ENCODE data around the gene EPN3. TPM values are rescaled to one million over a fixed set of nuclear protein-coding genes. Genes with fewer than 3 reads are reported as not detected.

The EPN3 gene
- polyA plus RNA-seq, 4 donors: 10.1 to 12.9 (median 10.9) TPM

GRCh38 chr17:50562242-50563091, 29.9 kb downstream of the EPN3 start:
- DNase-seq (ENCODE audit: low read depth in 4 of 4, low spot score in 3 of 4): no peak

GRCh38 chr17:50563092-50563511, 30.6 kb downstream of the EPN3 start:
- no peak for DNase-seq (ENCODE audit: low read depth in 4 of 4, low spot score in 3 of 4)

GRCh38 chr17:50564916-50565315, 32.4 kb downstream of the EPN3 start:
- no peak for DNase-seq (ENCODE audit: low read depth in 4 of 4, low spot score in 3 of 4)

GRCh38 chr17:50565402-50566350, 33.1 kb downstream of the EPN3 start:
- DNase-seq (ENCODE audit: low read depth in 4 of 4, low spot score in 3 of 4): no peak

GRCh38 chr17:50566886-50567285, 34.4 kb downstream of the EPN3 start:
- no peak for DNase-seq (ENCODE audit: low read depth in 4 of 4, low spot score in 3 of 4)

GRCh38 chr17:50568659-50569058, 36.1 kb downstream of the EPN3 start:
- DNase-seq (ENCODE audit: low read depth in 4 of 4, low spot score in 3 of 4): no peak

- DNase-seq (ENCODE audit: low read depth in 4 of 4, low spot score in 3 of 4): no peak
Measured at GRCh38 chr17:50569592-50569991, 37.1 kb downstream of the EPN3 start.

GRCh38 chr17:50570032-50570431, 37.5 kb downstream of the EPN3 start:
- no peak for DNase-seq (ENCODE audit: low read depth in 4 of 4, low spot score in 3 of 4)

GRCh38 chr17:50570528-50570927, 38.0 kb downstream of the EPN3 start:
- no peak for DNase-seq (ENCODE audit: low read depth in 4 of 4, low spot score in 3 of 4)

- DNase-seq (ENCODE audit: low read depth in 4 of 4, low spot score in 3 of 4): no peak
Measured at GRCh38 chr17:50571681-50572080, 39.1 kb downstream of the EPN3 start.

GRCh38 chr17:50572541-50572940, 40.0 kb downstream of the EPN3 start:
- no peak for DNase-seq (ENCODE audit: low read depth in 4 of 4, low spot score in 3 of 4)

GRCh38 chr17:50573866-50574611, 41.5 kb downstream of the EPN3 start:
- no peak for DNase-seq (ENCODE audit: low read depth in 4 of 4, low spot score in 3 of 4)

- no peak for DNase-seq (ENCODE audit: low read depth in 4 of 4, low spot score in 3 of 4)
Measured at GRCh38 chr17:50575581-50576210, 43.2 kb downstream of the EPN3 start.

GRCh38 chr17:50576864-50577263, 44.3 kb downstream of the EPN3 start:
- no peak for DNase-seq (ENCODE audit: low read depth in 4 of 4, low spot score in 3 of 4)

GRCh38 chr17:50577451-50577954, 45.0 kb downstream of the EPN3 start:
- DNase-seq (ENCODE audit: low read depth in 4 of 4, low spot score in 3 of 4): no peak

GRCh38 chr17:50578173-50578572, 45.6 kb downstream of the EPN3 start:
- no peak for DNase-seq (ENCODE audit: low read depth in 4 of 4, low spot score in 3 of 4)

GRCh38 chr17:50579399-50579798, 46.9 kb downstream of the EPN3 start:
- no peak for DNase-seq (ENCODE audit: low read depth in 4 of 4, low spot score in 3 of 4)

GRCh38 chr17:50580646-50581045, 48.1 kb downstream of the EPN3 start:
- no peak for DNase-seq (ENCODE audit: low read depth in 4 of 4, low spot score in 3 of 4)

GRCh38 chr17:50581316-50581715, 48.8 kb downstream of the EPN3 start:
- no peak for DNase-seq (ENCODE audit: low read depth in 4 of 4, low spot score in 3 of 4)

- DNase-seq (ENCODE audit: low read depth in 4 of 4, low spot score in 3 of 4): no peak
Measured at GRCh38 chr17:50582741-50583140, 50.2 kb downstream of the EPN3 start.
